IPS-18a (cell line): ENCODE measurements around the gene LDLRAD3.

Experiments used
- H3K27ac ChIP-seq: one replicate; pipeline ENCODE4 v1.5.1; 2013; ENCODE audit warnings: low read length
- H3K27me3 ChIP-seq: one replicate; pipeline ENCODE4 v1.6.1; 2013; ENCODE audit warnings: mild to moderate bottlenecking, low read length; ENCODE audit not compliant: control insufficient read depth, insufficient read depth
- H3K36me3 ChIP-seq: one replicate; pipeline ENCODE4 v1.6.1; 2013; ENCODE audit warnings: low read depth, low read length; ENCODE audit not compliant: control insufficient read depth
- H3K4me1 ChIP-seq: one replicate; pipeline ENCODE4 v1.6.1; 2013; ENCODE audit warnings: low read depth, low read length; ENCODE audit not compliant: control insufficient read depth
- H3K4me3 ChIP-seq: one replicate; pipeline ENCODE4 v1.5.1; 2013; ENCODE audit warnings: low read length
- H3K9ac ChIP-seq: one replicate; pipeline ENCODE4 v1.6.1; 2013; ENCODE audit warnings: mild to moderate bottlenecking, low read length, moderate library complexity
- H3K9me3 ChIP-seq: one replicate; pipeline ENCODE4 v1.6.1; 2013; ENCODE audit warnings: low read depth, low read length; ENCODE audit not compliant: control insufficient read depth

LDLRAD3 gene

GRCh38 chr11:36119300-36119699 lies 175.4 kb downstream of the LDLRAD3 start:
- Histone ChIP-seq H3K36me3 (no peaks in the 10 kb centered on the region), H3K27me3 (no peaks in the 10 kb centered on the region), H3K27ac (no peak overlapping the region), H3K9me3 (no peaks in the 10 kb centered on the region), H3K4me3 (no peak overlapping the region), H3K4me1 (no peaks in the 10 kb centered on the region), H3K9ac (no peak overlapping the region)

- no peaks in the 10 kb centered on the region for H3K9me3 ChIP-seq
- peaks cover 5% of the 10 kb centered on the region for H3K4me1 ChIP-seq
- no peak overlapping the region for H3K9ac ChIP-seq
- H3K4me3 ChIP-seq: no peak overlapping the region
- no peaks in the 10 kb centered on the region for H3K27me3 ChIP-seq
- H3K27ac ChIP-seq: no peak overlapping the region
- no peaks in the 10 kb centered on the region for H3K36me3 ChIP-seq
These were observed 177.2 kb downstream of the LDLRAD3 start for GRCh38 chr11:36121054-36121453.

- Histone ChIP-seq H3K4me3 (no peak overlapping the region), H3K27me3 (no peaks in the 10 kb centered on the region), H3K27ac (no peak overlapping the region), H3K4me1 (peaks cover 14% of the 10 kb centered on the region), H3K9ac (no peak overlapping the region), H3K36me3 (no peaks in the 10 kb centered on the region), H3K9me3 (no peaks in the 10 kb centered on the region)
These were observed 178.8 kb downstream of the LDLRAD3 start for GRCh38 chr11:36122671-36123070.

- Histone ChIP-seq H3K9ac (no peak overlapping the region), H3K4me1 (peaks cover 14% of the 10 kb centered on the region), H3K36me3 (no peaks in the 10 kb centered on the region), H3K27me3 (no peaks in the 10 kb centered on the region), H3K27ac (no peak overlapping the region), H3K9me3 (no peaks in the 10 kb centered on the region), H3K4me3 (no peak overlapping the region)
These were observed 179.7 kb downstream of the LDLRAD3 start for GRCh38 chr11:36123336-36124101.

- H3K9me3 ChIP-seq: no peaks in the 10 kb centered on the region
- H3K27me3 ChIP-seq: no peaks in the 10 kb centered on the region
- H3K27ac ChIP-seq: no peak overlapping the region
- H3K4me3 ChIP-seq: no peak overlapping the region
- H3K9ac ChIP-seq: no peak overlapping the region
- H3K4me1 ChIP-seq: peaks cover 14% of the 10 kb centered on the region
- H3K36me3 ChIP-seq: no peaks in the 10 kb centered on the region
These were observed 182.8 kb downstream of the LDLRAD3 start for GRCh38 chr11:36126678-36127077.

GRCh38 chr11:36127550-36127949 lies 183.7 kb downstream of the LDLRAD3 start:
- Histone ChIP-seq H3K4me1 (peaks cover 14% of the 10 kb centered on the region), H3K9me3 (no peaks in the 10 kb centered on the region), H3K4me3 (no peak overlapping the region), H3K27ac (no peak overlapping the region), H3K36me3 (no peaks in the 10 kb centered on the region), H3K9ac (no peak overlapping the region), H3K27me3 (no peaks in the 10 kb centered on the region)

- Histone ChIP-seq H3K4me1 (peaks cover 14% of the 10 kb centered on the region), H3K9ac (no peak overlapping the region), H3K27ac (no peak overlapping the region), H3K27me3 (no peaks in the 10 kb centered on the region), H3K36me3 (no peaks in the 10 kb centered on the region), H3K4me3 (no peak overlapping the region), H3K9me3 (no peaks in the 10 kb centered on the region)
These were observed 186.1 kb downstream of the LDLRAD3 start for GRCh38 chr11:36129955-36130354.

- Histone ChIP-seq H3K27ac (no peak overlapping the region), H3K4me3 (no peak overlapping the region), H3K4me1 (peaks cover 14% of the 10 kb centered on the region), H3K36me3 (no peaks in the 10 kb centered on the region), H3K27me3 (no peaks in the 10 kb centered on the region), H3K9ac (no peak overlapping the region), H3K9me3 (no peaks in the 10 kb centered on the region)
These were observed 186.5 kb downstream of the LDLRAD3 start for GRCh38 chr11:36130401-36130800.

GRCh38 chr11:36131721-36132397 lies 188.0 kb downstream of the LDLRAD3 start:
- no peaks in the 10 kb centered on the region for H3K9me3 ChIP-seq
- no peaks in the 10 kb centered on the region for H3K36me3 ChIP-seq
- no peak overlapping the region for H3K9ac ChIP-seq
- peaks cover under 1% of the 10 kb centered on the region for H3K4me1 ChIP-seq
- no peaks in the 10 kb centered on the region for H3K27me3 ChIP-seq
- no peak overlapping the region for H3K27ac ChIP-seq
- no peak overlapping the region for H3K4me3 ChIP-seq

- H3K9ac ChIP-seq: no peak overlapping the region
- no peaks in the 10 kb centered on the region for H3K4me1 ChIP-seq
- H3K27ac ChIP-seq: no peak overlapping the region
- no peaks in the 10 kb centered on the region for H3K27me3 ChIP-seq
- no peak overlapping the region for H3K4me3 ChIP-seq
- H3K36me3 ChIP-seq: no peaks in the 10 kb centered on the region
- H3K9me3 ChIP-seq: no peaks in the 10 kb centered on the region
These were observed 189.1 kb downstream of the LDLRAD3 start for GRCh38 chr11:36132940-36133339.

GRCh38 chr11:36135076-36135475 lies 191.2 kb downstream of the LDLRAD3 start:
- H3K4me1 ChIP-seq: no peaks in the 10 kb centered on the region
- H3K27me3 ChIP-seq: no peaks in the 10 kb centered on the region
- H3K9ac ChIP-seq: no peak overlapping the region
- no peaks in the 10 kb centered on the region for H3K36me3 ChIP-seq
- H3K27ac ChIP-seq: no peak overlapping the region
- no peaks in the 10 kb centered on the region for H3K9me3 ChIP-seq
- no peak overlapping the region for H3K4me3 ChIP-seq

- Histone ChIP-seq H3K4me3 (no peak overlapping the region), H3K4me1 (peaks cover 15% of the 10 kb centered on the region), H3K9me3 (no peaks in the 10 kb centered on the region), H3K9ac (no peak overlapping the region), H3K27ac (no peak overlapping the region), H3K36me3 (no peaks in the 10 kb centered on the region), H3K27me3 (no peaks in the 10 kb centered on the region)
These were observed 195.9 kb downstream of the LDLRAD3 start for GRCh38 chr11:36139767-36140166.
